K562 (cell line): ENCODE measurements around the gene CC2D1A. TPM values are rescaled to one million over a fixed set of nuclear protein-coding genes. Genes with fewer than 3 reads are reported as not detected.
A peak's percentile ranks its signal among the peaks of the same experiment; 100 is the strongest.

ENCODE experiments used
- AFF1 ChIP-seq, 2 experiments: fragments of 450-650 bp; IDR thresholded peaks; 2 replicates each; pipeline ENCODE4 v1.6.1; 2018; ENCODE audit warnings: mild to moderate bottlenecking in 2 of 2, low read depth in 1 of 2; ENCODE audit not compliant: partially characterized antibody in 2 of 2
- ASH1L ChIP-seq: fragments of 450-650 bp; IDR thresholded peaks from 2 replicates; pipeline ENCODE4 v1.6.1; 2018; ENCODE audit warnings: borderline replicate concordance, mild to moderate bottlenecking, low read depth; ENCODE audit not compliant: partially characterized antibody
- ATF7 ChIP-seq: fragments of 450-650 bp; IDR thresholded peaks from 2 replicates; pipeline ENCODE4 v1.7.1; 2014; ENCODE audit warnings: mild to moderate bottlenecking, moderate library complexity
- BDP1 ChIP-seq: IDR thresholded peaks from 3 replicates; pipeline ENCODE4 v1.6.1; 2011; ENCODE audit not compliant: insufficient read length, insufficient read depth
- CBX5 ChIP-seq: IDR thresholded peaks from 2 replicates; pipeline ENCODE4 v1.6.1; 2014; ENCODE audit warnings: low read depth, borderline replicate concordance
- EHMT2 ChIP-seq: fragments of 450-650 bp; IDR thresholded peaks from 2 replicates; pipeline ENCODE4 v1.6.1; 2018; ENCODE audit warnings: antibody characterized with exemption
- HNRNPL ChIP-seq: fragments of 200-400 bp; formaldehyde crosslinking; IDR thresholded peaks from 2 replicates; pipeline ENCODE4 v1.6.1; 2017; ENCODE audit warnings: low read depth, mild to moderate bottlenecking, low read length
- LEF1 ChIP-seq: fragments of 450-650 bp; IDR thresholded peaks from 2 replicates; pipeline ENCODE4 v1.6.1; 2016; ENCODE audit warnings: mild to moderate bottlenecking
- MXD1 ChIP-seq: fragments of 250-450 bp; sonication (Bioruptor Pico); IDR thresholded peaks from 2 replicates; pipeline ENCODE4 v1.8.0; 2021; ENCODE audit warnings: borderline replicate concordance, mild to moderate bottlenecking, moderate library complexity; ENCODE audit not compliant: poor library complexity, severe bottlenecking
- RHOXF2B ChIP-seq: fragments of 250-450 bp; sonication (Bioruptor Pico); conservative IDR thresholded peaks from 2 replicates; pipeline ENCODE4 v1.5.1; 2021
- SIX5 ChIP-seq, 2 experiments: IDR thresholded peaks; 2 replicates each; pipeline ENCODE4 v1.6.1; 2011; ENCODE audit warnings: low read length in 2 of 2, borderline replicate concordance in 1 of 2, low read depth in 1 of 2, mild to moderate bottlenecking in 1 of 2, moderate library complexity in 1 of 2; ENCODE audit not compliant: insufficient read depth in 1 of 2
- TEAD1 ChIP-seq, 2 experiments: fragments of 450-650 bp in 1 of 2; sonication (generic) in 1 of 2; formaldehyde crosslinking; IDR thresholded peaks; 2 replicates each; pipeline versions ENCODE4 v1.4.0 to v1.8.0; 2020 to 2022; ENCODE audit warnings: mild to moderate bottlenecking in 2 of 2, missing genetic modification reagents in 1 of 2
- ZKSCAN1 ChIP-seq: fragments of 150-350 bp; IDR thresholded peaks from 2 replicates; pipeline ENCODE4 v1.6.1; 2016; ENCODE audit warnings: low read depth, low read length
- ZNF449 ChIP-seq: fragments of 250-450 bp; sonication (Bioruptor Pico); IDR thresholded peaks from 2 replicates; pipeline ENCODE4 v1.8.0; 2022; ENCODE audit warnings: moderate library complexity, mild to moderate bottlenecking, inconsistent platforms
- ZNF589 ChIP-seq: fragments of 200-800 bp; sonication (Bioruptor generic); IDR thresholded peaks from 2 replicates; pipeline ENCODE4 v1.6.1; 2016; ENCODE audit warnings: low read depth, missing genetic modification characterization, missing compliant biosample characterization
- ZNF592 ChIP-seq: fragments of 450-650 bp; IDR thresholded peaks from 2 replicates; pipeline ENCODE4 v1.6.1; 2017; ENCODE audit warnings: antibody characterized with exemption, mild to moderate bottlenecking
- polyA plus RNA-seq, 8 experiments: library from polyadenylated mRNA; depleted of rRNA in 4 of 8; stranded (reverse) in 5 of 8; unstranded in 3 of 8; fragments of >200 nt; fragmentation: Nextera tagmentation in 2 of 8; fragmentation: Illumina TruSeq in 1 of 8; extraction: Ambion mirVana in 2 of 8; extraction: Trizol in 1 of 8; gene quantifications; 2 replicates each; pipeline versions ENCODE4 v1.2.1 to v1.2.3, GENCODE V29; 2011 to 2014; ENCODE audit warnings: inconsistent platforms in 1 of 8, missing spikeins in 1 of 8
- total RNA-seq, 7 experiments: library from RNA; depleted of rRNA in 6 of 7; stranded (reverse); fragments of >200 nt in 6 of 7; fragmentation: Illumina TruSeq in 2 of 7; extraction: Trizol in 2 of 7; gene quantifications; 2 replicates each; pipeline versions ENCODE4 v1.2.1 to v1.2.3, GENCODE V29; 2011 to 2021; ENCODE audit warnings: low replicate concordance in 1 of 7

Gene CC2D1A
- total and polyA plus RNA-seq, 9 of the 15 experiments (the other 6 are each of a cell fraction or from before 2014, with no cell fraction given) = 0.32 to 31.0 (median 12.9) TPM

- peak; percentile 85 for TF ChIP-seq ZNF592
- TF ChIP-seq AFF1 (IDR thresholded peaks at IDR 0.05; ENCODE audit: low read depth in 1 of 2, partially characterized antibody in 2 of 2) = no peak
- peak; percentile 18; the same call in 1 of the 2 replicates for TF ChIP-seq CBX5
- TF ChIP-seq RHOXF2B (CRISPR knock-in tag) = no peak
- no peak for TF ChIP-seq ZNF589 (CRISPR knock-in tag)
- TF ChIP-seq EHMT2 = no peak
- TF ChIP-seq LEF1 = peak; percentile 18; the same call in 1 of the 2 replicates
- no peak for TF ChIP-seq ASH1L
- no peak for TF ChIP-seq MXD1 (CRISPR knock-in tag)
- TF ChIP-seq ZNF449 = no peak
- peak in 1 of 2 experiments; percentile 69; a peak in 1 of 4 replicates for TF ChIP-seq TEAD1 (CRISPR knock-in tag; IDR thresholded peaks at IDR 0.05)
- TF ChIP-seq ATF7 = peak; percentile 94
- no peak for TF ChIP-seq SIX5 (IDR thresholded peaks at IDR 0.05; ENCODE audit: borderline replicate concordance in 1 of 2, insufficient read depth in 1 of 2, low read depth in 1 of 2, low read length in 2 of 2)
- TF ChIP-seq ZKSCAN1 = peak; percentile 75; the same call in 1 of the 2 replicates
- TF ChIP-seq BDP1 = no peak
- no peak for TF ChIP-seq HNRNPL
Observed at GRCh38 chr19:13880059-13881043, 25.6 kb upstream of the CC2D1A start (continued).
